ENCODE data around the gene MTMR12. TPM values are rescaled to one million over a fixed set of nuclear protein-coding genes. Genes with fewer than 3 reads are reported as not detected.
"Not testable (repeated sequence)": the region's sequence is repeated elsewhere in the genome, so short reads cannot be mapped to it uniquely, and the experiment has no call there.

MTMR12 gene
- total and polyA plus RNA-seq, 3 donors from 2014 or later = 53.6 to 64.0 (median 59.2) TPM

- 84 to 89% methylated on average over 5 of the region's 5 CpGs for WGBS, 2 donors
- intact Hi-C loops (cut with DNase I; ENCODE audit: low total_unique reads) = no loop called here
- Histone ChIP-seq H3K27ac (no peak overlapping the region), H3K4me1 (peaks cover 21% of the 10 kb centered on the region), H3K27me3 (no peaks in the 10 kb centered on the region), H3K9me3 (no peaks in the 10 kb centered on the region), H3K4me3 (no peak overlapping the region), H3K36me3 (ENCODE audit: low read depth, missing control alignments) (no peaks in the 10 kb centered on the region)
- TF ChIP-seq POLR2A (IDR thresholded peaks at IDR 0.05) (no peak), CTCF (IDR thresholded peaks at IDR 0.05) (no peak)
- DNase-seq = no peak
Measured at GRCh38 chr5:32298059-32298415, 14.7 kb downstream of the MTMR12 start.

DNA sequence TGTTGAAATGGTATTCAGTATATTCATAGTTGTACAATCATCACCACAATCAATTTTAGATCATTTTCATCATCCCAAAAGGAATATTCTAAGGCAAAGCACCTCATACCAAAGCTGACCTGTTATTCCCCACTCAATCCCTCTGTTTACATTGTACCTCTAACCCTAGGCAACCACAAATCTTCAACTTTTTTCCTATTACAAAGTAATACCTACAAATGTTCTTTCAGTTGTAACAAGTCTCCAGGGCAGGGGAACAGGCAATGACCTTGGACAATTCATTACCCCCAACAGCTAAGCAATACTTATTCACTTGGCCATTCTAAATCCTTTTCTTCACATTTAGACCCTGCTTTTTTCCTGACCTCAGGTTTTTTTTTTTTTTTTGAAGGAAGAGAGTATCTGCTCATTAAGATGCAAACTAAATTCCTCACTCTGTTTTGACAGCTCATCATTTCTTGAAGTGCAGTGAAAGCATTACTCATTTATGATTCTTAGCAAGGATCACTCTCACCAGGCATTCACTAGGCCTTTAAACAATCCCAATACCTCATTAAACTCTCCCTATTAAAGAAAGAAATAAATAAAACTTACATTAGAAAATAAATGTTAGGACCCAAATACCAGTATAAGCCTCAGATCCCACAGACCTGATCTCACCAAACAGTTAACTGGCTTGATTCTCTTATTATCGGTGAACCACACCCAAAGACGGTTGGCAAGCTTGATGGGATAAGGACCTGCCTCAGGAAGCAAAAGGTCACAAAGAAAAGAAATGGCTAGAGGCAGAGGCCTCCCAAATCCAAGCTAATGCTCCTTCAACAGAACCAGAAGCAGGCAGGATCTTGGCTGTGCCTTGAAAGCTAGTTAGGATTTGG is 15.3 kb downstream of the MTMR12 start:
- WGBS, 2 donors = 33 to 49% methylated on average over 2 of the region's 2 CpGs
- Histone ChIP-seq H3K4me1 (peaks cover 16% of the 10 kb centered on the region), H3K4me3 (no peak overlapping the region), H3K9me3 (no peaks in the 10 kb centered on the region), H3K36me3 (ENCODE audit: low read depth, missing control alignments) (no peaks in the 10 kb centered on the region), H3K27ac (no peak overlapping the region), H3K27me3 (no peaks in the 10 kb centered on the region)
- intact Hi-C loops (cut with DNase I; ENCODE audit: low total_unique reads) = no loop called here
- TF ChIP-seq POLR2A (IDR thresholded peaks at IDR 0.05) (no peak), CTCF (IDR thresholded peaks at IDR 0.05) (no peak)
- no peak for DNase-seq

- H3K36me3 ChIP-seq (ENCODE audit: low read depth, missing control alignments); H3K27ac ChIP-seq; H3K9me3 ChIP-seq; H3K4me3 ChIP-seq; H3K27me3 ChIP-seq; intact Hi-C loops (cut with DNase I; ENCODE audit: low total_unique reads): not testable (repeated sequence)
- peak; percentile 40 for DNase-seq
- WGBS, 2 donors = 76 to 89% methylated on average over 9 of the region's 9 CpGs
- H3K4me1 ChIP-seq = peaks cover 13% of the 10 kb centered on the region
Measured at GRCh38 chr5:32295966-32296772, 16.6 kb downstream of the MTMR12 start.

- Histone ChIP-seq H3K27ac (no peak overlapping the region), H3K27me3 (no peaks in the 10 kb centered on the region), H3K36me3 (ENCODE audit: low read depth, missing control alignments) (no peaks in the 10 kb centered on the region), H3K9me3 (no peaks in the 10 kb centered on the region), H3K4me1 (peaks cover 4% of the 10 kb centered on the region), H3K4me3 (no peak overlapping the region)
- intact Hi-C loops (cut with DNase I; ENCODE audit: low total_unique reads) = no loop called here
- TF ChIP-seq POLR2A (IDR thresholded peaks at IDR 0.05) (no peak), CTCF (IDR thresholded peaks at IDR 0.05) (no peak)
- DNase-seq = no peak
- 92 to 96% methylated on average over 4 to 7 of the region's 7 CpGs for WGBS, 2 donors
Measured at GRCh38 chr5:32291591-32291990, 21.1 kb downstream of the MTMR12 start.

GRCh38 chr5:32290922-32291321 is 21.8 kb downstream of the MTMR12 start:
- no peak overlapping the region for H3K27ac ChIP-seq
- no peaks in the 10 kb centered on the region for H3K9me3 ChIP-seq
- H3K27me3 ChIP-seq = no peaks in the 10 kb centered on the region
- no peak for DNase-seq
- H3K36me3 ChIP-seq (ENCODE audit: low read depth, missing control alignments) = no peaks in the 10 kb centered on the region
- no peak overlapping the region for H3K4me3 ChIP-seq
- TF ChIP-seq POLR2A (IDR thresholded peaks at IDR 0.05) (no peak), CTCF (IDR thresholded peaks at IDR 0.05) (no peak)
- intact Hi-C loops (cut with DNase I; ENCODE audit: low total_unique reads) = no loop called here
- peaks cover 4% of the 10 kb centered on the region for H3K4me1 ChIP-seq
- 94 to 96% methylated on average over 5 of the region's 5 CpGs for WGBS, 2 donors

DNA sequence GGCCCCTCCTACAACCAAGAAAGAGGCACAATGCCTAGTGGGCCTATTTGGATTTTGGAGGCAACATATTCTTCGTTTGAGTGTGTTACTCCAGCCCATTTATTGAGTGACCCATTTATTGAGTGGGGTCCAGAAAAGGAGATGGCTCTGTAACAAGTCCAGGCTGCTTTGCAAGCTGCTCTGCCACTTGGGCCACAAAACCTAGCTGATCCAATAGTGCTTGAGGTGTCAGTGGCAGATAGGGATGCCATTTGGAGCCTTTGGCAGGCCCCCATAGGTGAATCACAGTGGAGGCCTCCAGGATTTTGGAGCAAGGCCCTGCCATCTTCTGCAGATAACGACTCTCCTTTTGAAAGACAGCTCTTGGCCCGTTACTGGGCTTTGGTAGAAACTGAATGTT is 22.2 kb downstream of the MTMR12 start:
- H3K9me3 ChIP-seq; H3K36me3 ChIP-seq (ENCODE audit: low read depth, missing control alignments); DNase-seq; H3K27me3 ChIP-seq; intact Hi-C loops (cut with DNase I; ENCODE audit: low total_unique reads); H3K4me3 ChIP-seq; H3K27ac ChIP-seq; H3K4me1 ChIP-seq: not testable (repeated sequence)
- 98 to 100% methylated on average over 3 of the region's 3 CpGs for WGBS, 2 donors

DNA sequence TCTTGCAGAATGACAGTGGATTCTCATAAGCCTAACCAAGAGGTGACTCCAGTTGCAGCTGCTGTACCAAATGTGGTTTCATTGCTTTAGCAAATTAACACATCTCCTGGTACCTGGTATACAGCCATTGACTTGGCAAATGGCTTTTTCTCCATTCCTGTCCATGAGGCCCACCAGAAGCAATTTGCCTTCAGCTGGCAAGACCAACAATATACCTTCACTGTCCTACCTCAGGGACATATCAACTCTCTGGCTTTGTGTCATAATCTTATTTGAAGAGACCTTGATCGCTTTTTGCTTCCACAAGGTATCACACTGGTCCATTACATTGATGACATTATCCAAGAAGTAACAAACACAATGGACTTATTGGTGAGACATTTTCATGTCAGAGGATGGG is 22.8 kb downstream of the MTMR12 start:
- H3K4me1 ChIP-seq; H3K27me3 ChIP-seq; H3K4me3 ChIP-seq; H3K9me3 ChIP-seq; intact Hi-C loops (cut with DNase I; ENCODE audit: low total_unique reads); H3K36me3 ChIP-seq (ENCODE audit: low read depth, missing control alignments); DNase-seq; H3K27ac ChIP-seq: not testable (repeated sequence)
- WGBS, 2 donors = 78 to 91% methylated on average over 1 of the region's 1 CpG

- intact Hi-C loops (cut with DNase I; ENCODE audit: low total_unique reads); H3K27ac ChIP-seq; H3K4me1 ChIP-seq; H3K36me3 ChIP-seq (ENCODE audit: low read depth, missing control alignments); H3K27me3 ChIP-seq; DNase-seq; H3K9me3 ChIP-seq; H3K4me3 ChIP-seq: not testable (repeated sequence)
- WGBS, 2 donors = 88 to 94% methylated on average over 3 of the region's 3 CpGs
Measured at GRCh38 chr5:32288135-32288534, 24.6 kb downstream of the MTMR12 start.
